GM12878 (cell line): ENCODE measurements around the gene AGPAT4. TPM values are rescaled to one million over a fixed set of nuclear protein-coding genes. Genes with fewer than 3 reads are reported as not detected.

Experiments
- ATAC-seq: fragments of 200-7000 bp; cut with Tn5 transposase; 3 replicates; pipeline ENCODE4 v1.9.1; 2020; ENCODE audit warnings: mild to moderate bottlenecking, moderate library complexity
- BruUV-seq: library from RNA; stranded (reverse); fragments of 400-500 nt; replicated peaks from 2 replicates; lab custom pipeline; 2021; lab: Mats Ljungman, UMichigan
- CTCF ChIA-PET: fragments of 300-600 bp; sonication (Branson Sonifier 250); formaldehyde crosslinking; extraction: SDS; loops from one replicate; lab custom pipeline; 2021; ENCODE audit warnings: inconsistent platforms; lab: Yijun Ruan, JAX
- POLR2A ChIA-PET: fragments of 350-600 bp; formaldehyde crosslinking; extraction: SDS; loops from one replicate; lab custom pipeline; 2021; ENCODE audit warnings: inconsistent platforms; lab: Charles Lee
- RAD21 ChIA-PET: fragments of 300-600 bp; sonication (Branson Sonifier 250); formaldehyde crosslinking; loops from one replicate; lab custom pipeline; 2023; ENCODE audit warnings: antibody characterized with exemption; ENCODE audit not compliant: unreplicated experiment; lab: Charles Lee
- SMC1A ChIA-PET: fragments of 300-600 bp; sonication (Branson Sonifier 250); formaldehyde crosslinking; loops from one replicate; lab custom pipeline; 2023; ENCODE audit not compliant: unreplicated experiment, uncharacterized antibody; lab: Charles Lee
- DNase-seq: peaks from one replicate; pipeline ENCODE4 v3.0.0-alpha.2; 2011; ENCODE audit warnings: low read depth, low spot score
- FAIRE-seq: peaks from 3 replicates; lab custom pipeline; 2011; peaks lifted over from hg19 to GRCh38; lab: Jason Lieb, UNC
- H2AFZ ChIP-seq: 2 replicates; pipeline ENCODE4 v1.6.0; 2011; ENCODE audit warnings: low read depth, low read length, control low read depth; ENCODE audit not compliant: control insufficient read depth
- H3K27ac ChIP-seq: 2 replicates; pipeline ENCODE4 v1.5.1; 2011; ENCODE audit warnings: control low read depth; ENCODE audit not compliant: control insufficient read depth, insufficient read depth
- H3K27me3 ChIP-seq, 2 experiments: replicated peaks in 1 of 2; 2 replicates each; pipeline versions ENCODE4 v1.6.0 to v1.6.1; 2011; ENCODE audit warnings: low read length in 1 of 2; ENCODE audit not compliant: control insufficient read depth in 2 of 2, insufficient read depth in 2 of 2
- H3K36me3 ChIP-seq, 2 experiments: 2 replicates each; pipeline ENCODE4 v1.5.1; 2011; ENCODE audit warnings: low read length in 1 of 2; ENCODE audit not compliant: control insufficient read depth in 2 of 2, insufficient read depth in 2 of 2
- H3K4me1 ChIP-seq: 2 replicates; pipeline ENCODE4 v1.6.1; 2011; ENCODE audit warnings: mild to moderate bottlenecking, low read length, moderate library complexity, mixed read lengths; ENCODE audit not compliant: control insufficient read depth, insufficient read depth
- H3K4me2 ChIP-seq: 2 replicates; pipeline ENCODE4 v1.6.0; 2011; ENCODE audit warnings: control low read depth; ENCODE audit not compliant: control insufficient read depth, insufficient read depth
- H3K4me3 ChIP-seq: fragments of 200-600 bp; sonication (generic); 2 replicates; pipeline ENCODE4 v1.5.1; 2016
- H3K79me2 ChIP-seq: 2 replicates; pipeline ENCODE4 v1.6.0; 2011; ENCODE audit warnings: low read length; ENCODE audit not compliant: control insufficient read depth, insufficient read depth
- H3K9ac ChIP-seq: 2 replicates; pipeline ENCODE4 v1.8.0; 2011; ENCODE audit warnings: low read length, control low read depth, mixed read lengths; ENCODE audit not compliant: control insufficient read depth, insufficient read depth
- H3K9me3 ChIP-seq: replicated peaks from 3 replicates; pipeline ENCODE4 v1.5.1; 2011; ENCODE audit warnings: mild to moderate bottlenecking, low read length; ENCODE audit not compliant: control insufficient read depth, insufficient read depth
- H4K20me1 ChIP-seq: 2 replicates; pipeline ENCODE4 v1.6.0; 2011; ENCODE audit not compliant: control insufficient read depth, insufficient read depth
- BHLHE40 ChIP-seq, 2 experiments: fragments of 450-650 bp in 1 of 2; IDR thresholded peaks; 2 replicates each; pipeline ENCODE4 v1.6.1; 2011 to 2017; ENCODE audit warnings: low read depth in 2 of 2, borderline replicate concordance in 1 of 2, improper control_type of control experiment in 1 of 2, low read length in 1 of 2, mild to moderate bottlenecking in 1 of 2
- POLR2AphosphoS5 ChIP-seq: IDR thresholded peaks from 2 replicates; pipeline ENCODE4 v1.6.1; 2011; ENCODE audit warnings: mild to moderate bottlenecking, low read length, inconsistent platforms
- ZNF217 ChIP-seq: fragments of 450-650 bp; IDR thresholded peaks from 2 replicates; pipeline ENCODE4 v1.6.1; 2017; ENCODE audit warnings: antibody characterized with exemption, mild to moderate bottlenecking
- WGBS: methylation state at CpG from one replicate; pipeline ENCODE4 v1.1.6; 2016; ENCODE audit warnings: low lambda C conversion rate; ENCODE audit not compliant: insufficient replicate concordance, insufficient coverage; ENCODE audit errors: missing lambda C conversion rate; 5-methylcytosine and 5-hydroxymethylcytosine counted together
- in situ Hi-C: fragments of 300-500 bp; cut with MboI; formaldehyde crosslinking; loops from 9 replicates; pipeline ENCODE4 v1.14.3; 2018; ENCODE audit warnings: mixed read lengths
- intact Hi-C: fragments of 100-400 bp; cut with micrococcal nuclease; formaldehyde crosslinking; loops from one replicate; pipeline ENCODE4 v1.14.2; 2022; ENCODE audit not compliant: unreplicated experiment
- polyA plus RNA-seq, 11 experiments: library from polyadenylated mRNA; depleted of rRNA in 4 of 11; unstranded in 6 of 11; stranded (reverse) in 5 of 11; fragments of >200 nt; fragmentation: Nextera tagmentation in 4 of 11; fragmentation: Illumina TruSeq in 1 of 11; extraction: Ambion mirVana in 4 of 11; extraction: Trizol in 1 of 11; gene quantifications; 1 replicate in 1 of 11; 2 replicates in 10 of 11; pipeline versions ENCODE4 v1.2.1 to v1.2.3, GENCODE V29; 2011 to 2016; ENCODE audit warnings: inconsistent platforms in 2 of 11, missing spikeins in 2 of 11, low read depth in 1 of 11
- total RNA-seq, 4 experiments: library from RNA; depleted of rRNA in 3 of 4; stranded (reverse); fragments of >200 nt in 3 of 4; fragmentation: Illumina TruSeq in 1 of 4; extraction: Trizol in 1 of 4; gene quantifications; 2 replicates each; pipeline versions ENCODE4 v1.2.1 to v1.2.3, GENCODE V29; 2013 to 2021
- TF ChIP-seq, protein P1 (sequence below): fragments of 450-650 bp; conservative IDR thresholded peaks from 2 replicates; pipeline ENCODE4 v1.6.1; 2017; ENCODE audit warnings: mild to moderate bottlenecking, moderate library complexity
- TF ChIP-seq, protein P2 (sequence below): fragments of 450-650 bp; IDR thresholded peaks from 2 replicates; pipeline ENCODE4 v1.6.1; 2017; ENCODE audit warnings: borderline replicate concordance

The AGPAT4 gene
- total and polyA plus RNA-seq, 10 of the 15 experiments (the other 5 are each of a cell fraction or from before 2014, with no cell fraction given): 0.34 to 2.2 (median 1.3) TPM

DNA sequence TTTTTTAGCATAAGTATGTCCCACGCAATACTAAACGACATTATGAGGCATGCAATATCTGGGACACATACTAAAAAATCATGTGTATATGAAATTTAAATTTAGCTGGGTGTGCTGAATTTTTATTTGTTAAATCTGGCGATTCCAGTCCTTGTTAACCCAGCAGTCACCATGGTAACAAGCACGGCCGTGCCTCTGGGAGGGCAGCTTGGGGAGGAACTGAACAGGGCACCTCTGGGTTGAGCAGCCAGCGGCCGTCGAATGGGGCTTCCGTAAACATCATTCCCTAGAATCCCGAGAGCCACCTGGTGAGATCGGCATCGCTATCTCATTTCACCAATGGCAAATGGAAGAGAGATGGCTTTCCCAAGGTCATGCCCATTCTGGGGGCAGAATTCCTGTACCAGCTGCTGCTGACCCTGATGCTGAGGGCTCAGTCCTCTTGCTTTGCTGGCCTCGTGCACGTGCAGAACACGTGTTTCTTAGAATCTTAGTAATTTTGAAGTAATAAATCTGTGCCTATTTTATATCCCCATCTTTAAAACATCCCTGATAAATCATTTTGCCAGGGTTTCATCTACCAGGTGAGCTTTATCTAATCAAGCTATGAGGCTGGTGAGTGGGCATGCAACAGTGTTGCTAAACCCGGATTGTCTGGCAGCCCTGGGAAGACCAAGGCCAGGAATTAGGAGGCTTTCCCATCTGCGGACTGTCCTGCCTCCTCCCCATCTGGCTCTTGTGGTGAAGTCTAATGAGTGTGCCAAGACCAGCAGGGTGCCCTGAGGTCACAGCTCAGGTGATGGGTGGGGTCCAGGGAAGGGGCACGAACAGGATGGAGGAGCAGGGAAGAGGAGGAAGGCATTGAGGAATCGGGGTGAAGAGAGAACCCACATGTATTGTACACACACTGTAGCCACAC is 85.1 kb downstream of the AGPAT4 start:
- H3K9me3 ChIP-seq: peaks cover 2% of the 10 kb centered on the region; the same call in 1 of the 3 replicates
- no peak for ATAC-seq
- CTCF ChIA-PET: no interaction called here
- FAIRE-seq: no peak
- no TSS peak for BruUV-seq
- H3K9ac ChIP-seq: no peak overlapping the region
- 60% methylated on average over 19 of the region's 19 CpGs for WGBS
- H3K4me2 ChIP-seq: no peak overlapping the region
- no peak overlapping the region for H3K4me3 ChIP-seq
- H2AFZ ChIP-seq: no peak overlapping the region
- in situ Hi-C loops: no loop called here
- TF ChIP-seq BHLHE40 (IDR thresholded peaks at IDR 0.05; ENCODE audit: borderline replicate concordance in 1 of 2, low read depth in 2 of 2, low read length in 1 of 2) (0 out of 4 replicates have a peak, but pooled peaks of 1 of the 2 experiments have one; percentile 6), ZNF217 (no peak), POLR2AphosphoS5 (no peak)
- TF ChIP-seq, protein P1, sequence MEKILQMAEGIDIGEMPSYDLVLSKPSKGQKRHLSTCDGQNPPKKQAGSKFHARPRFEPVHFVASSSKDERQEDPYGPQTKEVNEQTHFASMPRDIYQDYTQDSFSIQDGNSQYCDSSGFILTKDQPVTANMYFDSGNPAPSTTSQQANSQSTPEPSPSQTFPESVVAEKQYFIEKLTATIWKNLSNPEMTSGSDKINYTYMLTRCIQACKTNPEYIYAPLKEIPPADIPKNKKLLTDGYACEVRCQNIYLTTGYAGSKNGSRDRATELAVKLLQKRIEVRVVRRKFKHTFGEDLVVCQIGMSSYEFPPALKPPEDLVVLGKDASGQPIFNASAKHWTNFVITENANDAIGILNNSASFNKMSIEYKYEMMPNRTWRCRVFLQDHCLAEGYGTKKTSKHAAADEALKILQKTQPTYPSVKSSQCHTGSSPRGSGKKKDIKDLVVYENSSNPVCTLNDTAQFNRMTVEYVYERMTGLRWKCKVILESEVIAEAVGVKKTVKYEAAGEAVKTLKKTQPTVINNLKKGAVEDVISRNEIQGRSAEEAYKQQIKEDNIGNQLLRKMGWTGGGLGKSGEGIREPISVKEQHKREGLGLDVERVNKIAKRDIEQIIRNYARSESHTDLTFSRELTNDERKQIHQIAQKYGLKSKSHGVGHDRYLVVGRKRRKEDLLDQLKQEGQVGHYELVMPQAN: no peak
- TF ChIP-seq, protein P2, sequence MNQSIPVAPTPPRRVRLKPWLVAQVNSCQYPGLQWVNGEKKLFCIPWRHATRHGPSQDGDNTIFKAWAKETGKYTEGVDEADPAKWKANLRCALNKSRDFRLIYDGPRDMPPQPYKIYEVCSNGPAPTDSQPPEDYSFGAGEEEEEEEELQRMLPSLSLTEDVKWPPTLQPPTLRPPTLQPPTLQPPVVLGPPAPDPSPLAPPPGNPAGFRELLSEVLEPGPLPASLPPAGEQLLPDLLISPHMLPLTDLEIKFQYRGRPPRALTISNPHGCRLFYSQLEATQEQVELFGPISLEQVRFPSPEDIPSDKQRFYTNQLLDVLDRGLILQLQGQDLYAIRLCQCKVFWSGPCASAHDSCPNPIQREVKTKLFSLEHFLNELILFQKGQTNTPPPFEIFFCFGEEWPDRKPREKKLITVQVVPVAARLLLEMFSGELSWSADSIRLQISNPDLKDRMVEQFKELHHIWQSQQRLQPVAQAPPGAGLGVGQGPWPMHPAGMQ: no peak
- TF ChIP-seq, all 136 proteins: peak for 1
- H3K4me1 ChIP-seq: no peaks in the 10 kb centered on the region
- no peaks in the 10 kb centered on the region for H3K27me3 ChIP-seq
- ChIA-PET RAD21 (no interaction called here), SMC1A (no interaction called here), POLR2A (no interaction called here)
- no peak for DNase-seq
- no peak overlapping the region for H3K27ac ChIP-seq
- H4K20me1 ChIP-seq: no peaks in the 10 kb centered on the region
- no peaks in the 10 kb centered on the region for H3K36me3 ChIP-seq
- H3K79me2 ChIP-seq: no peaks in the 10 kb centered on the region
- intact Hi-C loops: no loop called here
